Mucosa of stomach (tissue), 1 donor: Measurements from ENCODE around the gene MFN2.

ENCODE experiments used
- H3K27me3 ChIP-seq: one replicate; pipeline ENCODE4 v1.7.0; 2013; ENCODE audit warnings: mild to moderate bottlenecking, low read length; ENCODE audit not compliant: control insufficient read depth, insufficient read depth
- H3K36me3 ChIP-seq: one replicate; pipeline ENCODE4 v1.7.0; 2013; ENCODE audit warnings: low read length; ENCODE audit not compliant: control insufficient read depth, insufficient read depth
- H3K4me1 ChIP-seq: one replicate; pipeline ENCODE4 v1.7.0; 2013; ENCODE audit warnings: mild to moderate bottlenecking, low read length; ENCODE audit not compliant: control insufficient read depth, insufficient read depth
- H3K4me3 ChIP-seq: one replicate; pipeline ENCODE4 v1.7.0; 2013; ENCODE audit warnings: low read length
- H3K9ac ChIP-seq: one replicate; pipeline ENCODE4 v1.7.0; 2013; ENCODE audit warnings: mild to moderate bottlenecking, low read length, moderate library complexity
- H3K9me3 ChIP-seq: one replicate; pipeline ENCODE4 v1.7.0; 2013; ENCODE audit warnings: mild to moderate bottlenecking, low read length, moderate library complexity; ENCODE audit not compliant: control insufficient read depth
- donor health status: Pancreatic carcinoma.

MFN2 gene

DNA sequence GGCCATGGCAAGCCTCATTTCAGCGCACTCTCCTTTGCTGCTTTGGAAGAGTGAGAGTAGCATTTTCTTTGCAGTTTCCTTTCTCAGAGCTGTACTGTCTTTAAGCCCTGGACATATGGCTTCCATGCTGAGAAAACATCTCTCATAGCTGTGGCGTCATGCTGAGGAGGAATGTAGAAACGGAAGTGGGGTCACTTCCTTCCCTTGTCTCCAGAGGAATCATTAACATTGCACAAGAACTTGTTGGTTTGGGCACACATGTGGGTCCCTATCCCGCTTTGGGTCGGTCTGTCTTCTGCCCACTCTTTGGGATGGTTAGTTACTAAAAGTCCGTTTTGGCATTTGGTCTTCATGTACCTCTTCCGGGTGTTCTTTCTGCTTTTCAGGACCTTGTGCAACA, 5.6 kb downstream of the MFN2 start:
- H3K4me1 ChIP-seq, result peaks cover 38% of the 10 kb centered on the region
- H3K36me3 ChIP-seq, result peaks cover 11% of the 10 kb centered on the region
- H3K27me3 ChIP-seq, result no peaks in the 10 kb centered on the region
- H3K4me3 ChIP-seq, result no peak overlapping the region
- H3K9ac ChIP-seq, result no peak overlapping the region
- H3K9me3 ChIP-seq, result no peaks in the 10 kb centered on the region

DNA sequence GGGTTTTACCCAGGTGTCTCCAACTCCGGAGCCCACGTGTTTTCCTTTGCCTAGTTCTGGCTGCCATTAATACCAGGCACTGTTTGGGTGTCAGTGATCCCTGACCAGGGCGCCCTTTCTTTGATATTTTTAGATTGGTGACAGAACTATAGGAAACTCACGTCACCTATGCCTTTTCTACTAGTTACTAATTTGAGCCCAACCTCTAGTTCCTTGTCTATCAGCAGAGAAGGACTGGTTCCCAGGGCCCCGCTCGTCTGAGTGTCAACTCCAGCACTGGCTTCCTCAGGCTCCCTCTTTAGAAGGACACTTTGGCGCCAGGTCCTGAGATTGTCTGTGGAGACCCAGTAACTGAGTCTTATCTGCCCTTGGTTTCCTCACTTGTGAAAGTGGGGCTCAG, 9.4 kb downstream of the MFN2 start:
- H3K27me3 ChIP-seq, result no peaks in the 10 kb centered on the region
- H3K36me3 ChIP-seq, result peaks cover 11% of the 10 kb centered on the region
- H3K4me1 ChIP-seq, result peaks cover 10% of the 10 kb centered on the region
- no peak overlapping the region for H3K9ac ChIP-seq
- H3K9me3 ChIP-seq, result no peaks in the 10 kb centered on the region
- no peak overlapping the region for H3K4me3 ChIP-seq

DNA sequence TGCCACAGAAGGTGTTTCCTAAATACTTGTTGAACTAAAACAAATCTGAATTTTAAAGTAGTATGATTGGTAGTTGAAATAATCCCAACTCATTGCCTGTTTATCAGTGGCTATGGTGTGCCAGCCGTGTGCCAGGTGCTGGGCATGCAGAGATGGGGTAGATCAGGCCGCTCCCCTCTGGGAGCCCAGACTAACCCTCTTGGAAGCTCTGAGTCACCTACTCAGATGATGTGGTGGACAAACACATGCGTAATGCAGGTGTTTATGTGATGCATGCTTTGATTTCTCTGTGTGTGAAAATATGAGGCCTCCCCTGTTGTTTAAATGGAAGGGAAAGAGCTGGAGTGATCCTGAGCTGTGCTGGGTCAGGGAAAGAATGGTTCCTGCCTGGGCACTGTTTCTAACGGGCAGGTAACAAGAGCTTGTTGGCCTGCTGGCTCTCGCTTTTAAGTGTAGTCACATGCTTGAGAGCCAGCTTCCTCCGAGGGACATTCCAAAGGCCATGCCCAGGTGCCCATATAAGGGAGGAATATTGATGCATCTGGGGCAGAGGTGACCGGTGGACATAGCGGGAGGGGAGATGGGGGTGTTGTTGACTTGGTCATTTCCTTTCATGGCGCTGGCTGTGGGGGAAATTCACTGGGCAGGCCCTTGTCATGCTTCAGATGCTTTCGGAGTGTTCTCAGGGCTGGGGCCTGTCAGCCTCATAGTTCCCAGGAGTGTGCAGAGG, 10.2 kb downstream of the MFN2 start:
- no peaks in the 10 kb centered on the region for H3K27me3 ChIP-seq
- peaks cover 11% of the 10 kb centered on the region for H3K36me3 ChIP-seq
- H3K4me1 ChIP-seq, result peaks cover 5% of the 10 kb centered on the region
- H3K9me3 ChIP-seq, result no peaks in the 10 kb centered on the region
- no peak overlapping the region for H3K9ac ChIP-seq
- no peak overlapping the region for H3K4me3 ChIP-seq

DNA sequence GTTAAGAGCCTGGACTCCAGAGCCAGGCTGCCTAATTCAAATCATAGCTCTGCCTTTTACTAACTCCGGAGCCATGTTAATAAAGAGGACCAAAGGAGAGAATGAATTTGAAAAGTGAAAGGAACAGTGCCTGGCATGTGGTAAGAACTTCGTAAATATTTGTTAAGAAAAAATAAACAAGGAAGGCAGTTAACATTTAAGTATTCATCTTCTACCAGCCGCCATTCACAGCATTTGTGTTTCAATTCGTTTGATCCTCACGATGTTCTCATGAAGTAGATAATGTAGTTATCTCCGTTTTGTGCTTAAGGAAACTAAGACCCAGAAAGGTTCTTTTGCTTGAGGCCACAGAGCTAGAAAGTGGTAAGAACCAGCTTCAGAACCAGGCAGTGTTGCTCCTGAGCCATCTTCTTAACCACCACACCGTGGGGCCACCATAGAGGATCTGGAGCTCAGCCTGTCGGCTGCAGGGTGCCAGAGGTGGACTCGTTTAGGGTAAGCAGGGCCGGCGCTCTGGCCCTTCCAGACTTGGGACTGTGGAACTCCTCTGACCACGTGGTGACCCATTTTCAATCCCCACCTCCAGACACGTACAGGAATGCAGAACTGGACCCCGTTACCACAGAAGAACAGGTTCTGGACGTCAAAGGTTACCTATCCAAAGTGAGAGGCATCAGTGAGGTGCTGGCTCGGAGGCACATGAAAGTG, 11.9 kb downstream of the MFN2 start:
- H3K9me3 ChIP-seq, result no peaks in the 10 kb centered on the region
- no peak overlapping the region for H3K9ac ChIP-seq
- H3K4me3 ChIP-seq, result no peak overlapping the region
- H3K36me3 ChIP-seq, result peaks cover 20% of the 10 kb centered on the region
- H3K4me1 ChIP-seq, result peaks cover 5% of the 10 kb centered on the region
- H3K27me3 ChIP-seq, result no peaks in the 10 kb centered on the region

DNA sequence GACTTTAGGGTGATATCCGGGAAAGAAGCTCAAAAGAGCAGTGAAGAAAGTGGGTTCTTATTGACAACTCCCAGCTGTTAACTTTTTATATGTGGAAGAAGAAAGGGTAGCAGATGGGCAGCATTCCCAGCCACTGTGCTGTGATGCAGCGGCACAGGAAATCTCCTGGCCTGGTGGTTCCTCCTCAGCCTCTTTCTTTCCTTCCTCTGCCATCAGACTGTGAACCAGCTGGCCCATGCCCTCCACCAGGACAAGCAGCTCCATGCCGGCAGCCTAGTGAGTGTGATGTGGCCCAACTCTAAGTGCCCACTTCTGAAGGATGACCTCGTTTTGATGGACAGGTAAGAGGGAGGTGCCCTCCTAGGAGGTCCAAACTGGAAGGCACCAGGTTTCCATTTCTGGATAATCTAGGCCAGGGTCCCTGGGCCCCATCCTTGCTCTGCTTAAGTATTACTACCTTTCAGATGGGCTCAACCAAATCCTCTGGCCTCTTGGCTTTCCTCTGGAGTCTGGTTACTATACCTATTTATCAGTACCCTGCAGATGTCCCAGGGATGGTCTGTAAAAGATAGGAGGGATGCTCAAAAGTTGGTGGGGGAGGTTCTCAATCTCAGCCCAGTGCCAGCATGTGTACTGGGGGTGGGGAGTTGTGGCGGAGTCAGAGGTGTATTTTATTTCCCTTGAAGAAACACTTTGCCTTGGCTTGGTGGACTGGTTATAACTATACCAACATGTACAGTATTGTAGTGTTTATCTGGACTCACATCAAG, 17.0 kb downstream of the MFN2 start:
- no peaks in the 10 kb centered on the region for H3K27me3 ChIP-seq
- no peak overlapping the region for H3K4me3 ChIP-seq
- H3K4me1 ChIP-seq, result peaks cover 2% of the 10 kb centered on the region
- no peaks in the 10 kb centered on the region for H3K9me3 ChIP-seq
- no peak overlapping the region for H3K9ac ChIP-seq
- peaks cover 22% of the 10 kb centered on the region for H3K36me3 ChIP-seq

DNA sequence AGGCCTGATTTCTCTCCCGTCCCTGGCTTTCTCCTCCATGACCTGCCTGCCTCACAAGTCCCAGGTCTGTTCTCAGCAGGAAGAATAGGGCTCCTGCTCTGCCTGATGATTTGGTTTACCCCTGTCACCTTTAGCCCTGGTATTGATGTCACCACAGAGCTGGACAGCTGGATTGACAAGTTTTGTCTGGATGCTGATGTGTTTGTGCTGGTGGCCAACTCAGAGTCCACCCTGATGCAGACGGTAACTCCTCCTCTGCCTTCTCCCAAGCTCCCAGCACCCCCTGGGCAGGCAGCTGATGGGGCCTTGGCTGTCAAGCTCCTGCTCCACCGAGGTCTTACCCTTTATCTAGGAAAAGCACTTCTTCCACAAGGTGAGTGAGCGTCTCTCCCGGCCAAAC, 18.4 kb downstream of the MFN2 start:
- H3K36me3 ChIP-seq, result peaks cover 23% of the 10 kb centered on the region

DNA sequence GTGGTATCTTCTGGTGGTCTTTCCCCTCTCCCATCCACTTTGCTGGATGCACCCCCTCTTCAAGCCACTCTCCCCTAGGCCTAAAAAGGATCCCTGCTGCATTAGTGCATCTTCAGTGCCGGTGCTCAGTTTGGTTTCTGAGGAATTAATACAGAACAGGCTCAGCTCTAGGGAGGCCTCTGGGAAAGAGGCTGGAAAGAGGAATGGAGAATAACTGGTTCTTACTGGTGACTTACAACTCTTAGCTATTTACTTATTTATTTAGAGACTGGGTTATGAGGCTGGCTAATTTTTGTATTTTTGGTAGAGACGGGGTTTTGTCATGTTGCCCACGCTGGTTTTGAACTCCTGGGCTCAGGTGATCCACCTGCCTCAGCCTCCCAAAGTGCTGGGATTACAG, 19.0 kb downstream of the MFN2 start:
- peaks cover 23% of the 10 kb centered on the region for H3K36me3 ChIP-seq

More for the DNA sequence above, 18.4 kb downstream of the MFN2 start:
- no peak overlapping the region for H3K4me3 ChIP-seq
- no peak overlapping the region for H3K9ac ChIP-seq
- no peaks in the 10 kb centered on the region for H3K9me3 ChIP-seq
- H3K4me1 ChIP-seq, result no peaks in the 10 kb centered on the region
- no peaks in the 10 kb centered on the region for H3K27me3 ChIP-seq

DNA sequence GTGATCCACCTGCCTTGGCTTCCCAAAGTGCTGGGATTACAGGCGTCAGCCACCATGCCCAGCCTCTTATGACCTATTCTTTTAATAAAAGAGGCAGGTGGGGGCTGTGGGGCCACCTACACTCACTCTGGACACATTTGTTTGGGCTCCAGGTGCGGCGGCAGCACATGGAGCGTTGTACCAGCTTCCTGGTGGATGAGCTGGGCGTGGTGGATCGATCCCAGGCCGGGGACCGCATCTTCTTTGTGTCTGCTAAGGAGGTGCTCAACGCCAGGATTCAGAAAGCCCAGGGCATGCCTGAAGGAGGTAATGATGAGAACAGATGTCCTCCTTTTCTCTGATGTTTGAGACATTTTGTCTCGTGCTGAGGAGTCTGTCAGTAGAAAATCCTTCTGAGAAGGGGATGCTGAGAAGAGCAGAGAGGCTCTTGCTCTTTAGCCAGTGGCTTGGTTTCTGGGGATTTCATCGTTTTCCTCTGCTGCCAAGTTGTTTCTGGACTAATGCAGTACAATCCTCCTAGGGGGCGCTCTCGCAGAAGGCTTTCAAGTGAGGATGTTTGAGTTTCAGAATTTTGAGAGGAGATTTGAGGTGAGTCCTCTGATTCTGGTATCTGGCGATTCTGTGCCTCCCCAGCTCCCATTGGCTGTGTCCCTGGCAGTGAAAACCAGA, 21.1 kb downstream of the MFN2 start:
- no peak overlapping the region for H3K4me3 ChIP-seq
- H3K27me3 ChIP-seq, result no peaks in the 10 kb centered on the region
- H3K36me3 ChIP-seq, result peaks cover 31% of the 10 kb centered on the region
- H3K9ac ChIP-seq, result no peak overlapping the region
- no peaks in the 10 kb centered on the region for H3K9me3 ChIP-seq
- H3K4me1 ChIP-seq, result no peaks in the 10 kb centered on the region

More for the DNA sequence above, 19.0 kb downstream of the MFN2 start:
- Histone ChIP-seq H3K4me1 (no peaks in the 10 kb centered on the region), H3K9ac (no peak overlapping the region), H3K9me3 (no peaks in the 10 kb centered on the region), H3K27me3 (no peaks in the 10 kb centered on the region), H3K4me3 (no peak overlapping the region)

DNA sequence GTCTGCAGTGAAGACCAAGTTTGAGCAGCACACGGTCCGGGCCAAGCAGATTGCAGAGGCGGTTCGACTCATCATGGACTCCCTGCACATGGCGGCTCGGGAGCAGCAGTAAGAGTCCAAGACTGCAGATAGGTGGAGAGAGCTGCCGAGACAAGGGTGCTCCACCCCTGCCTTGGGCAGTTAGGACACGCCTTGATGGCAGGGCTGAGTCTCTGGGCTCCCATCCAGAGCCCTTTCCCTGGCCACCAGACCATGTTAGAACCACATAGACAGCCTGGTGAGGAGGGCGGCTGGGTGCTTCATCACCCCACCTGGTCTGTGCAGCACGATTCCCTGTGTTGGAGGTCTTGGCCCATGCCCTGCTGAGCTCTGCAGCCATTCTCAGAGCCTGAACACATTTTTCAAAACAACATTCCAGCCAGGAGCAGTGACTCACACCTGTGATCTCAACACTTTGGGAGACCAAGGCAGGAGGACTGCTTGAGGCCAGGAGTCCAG, 21.8 kb downstream of the MFN2 start:
- H3K4me1 ChIP-seq, result no peaks in the 10 kb centered on the region
- no peaks in the 10 kb centered on the region for H3K9me3 ChIP-seq
- peaks cover 32% of the 10 kb centered on the region for H3K36me3 ChIP-seq
- no peak overlapping the region for H3K4me3 ChIP-seq
- no peak overlapping the region for H3K9ac ChIP-seq
- H3K27me3 ChIP-seq, result no peaks in the 10 kb centered on the region

DNA sequence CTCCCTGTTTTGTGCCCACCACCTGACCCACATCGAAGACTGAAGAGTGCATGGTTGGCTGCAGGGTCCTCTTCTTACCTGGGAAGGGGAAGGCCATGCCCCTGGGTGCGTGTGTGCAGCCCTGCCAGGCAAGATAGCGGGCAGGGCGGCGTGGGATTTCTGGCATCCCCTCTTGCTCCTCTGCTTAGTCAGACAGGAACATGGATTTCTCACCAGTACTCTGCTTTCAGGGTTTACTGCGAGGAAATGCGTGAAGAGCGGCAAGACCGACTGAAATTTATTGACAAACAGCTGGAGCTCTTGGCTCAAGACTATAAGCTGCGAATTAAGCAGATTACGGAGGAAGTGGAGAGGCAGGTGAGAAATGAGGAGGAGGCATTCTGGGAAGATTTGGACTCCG, 23.5 kb downstream of the MFN2 start:
- H3K27me3 ChIP-seq, result no peaks in the 10 kb centered on the region

DNA sequence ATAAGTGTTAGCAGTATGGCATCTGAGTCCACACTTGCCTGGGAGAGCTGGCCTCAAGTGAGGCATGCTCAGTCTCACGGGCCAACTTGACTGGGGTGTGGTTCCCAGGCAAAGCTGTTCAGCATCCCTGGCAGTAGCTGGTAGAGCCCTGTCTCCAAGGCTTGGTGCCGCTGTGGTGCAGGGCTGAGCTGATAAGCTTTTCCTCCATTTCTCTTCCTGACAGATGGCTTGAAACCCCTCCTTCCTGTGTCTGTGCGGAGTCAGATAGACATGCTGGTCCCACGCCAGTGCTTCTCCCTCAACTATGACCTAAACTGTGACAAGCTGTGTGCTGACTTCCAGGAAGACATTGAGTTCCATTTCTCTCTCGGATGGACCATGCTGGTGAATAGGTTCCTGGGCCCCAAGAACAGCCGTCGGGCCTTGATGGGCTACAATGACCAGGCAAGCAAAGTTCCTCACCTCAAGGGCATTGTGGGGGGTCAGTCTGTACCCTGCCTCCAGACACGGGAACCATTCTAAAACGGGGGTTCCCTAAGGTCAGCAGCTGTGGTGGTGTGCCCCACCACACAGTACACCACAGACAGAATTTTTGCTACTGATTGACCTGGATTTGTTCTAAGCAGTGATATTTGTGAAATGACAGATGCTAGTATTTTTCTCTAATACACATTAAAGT, 25.4 kb downstream of the MFN2 start:
- no peaks in the 10 kb centered on the region for H3K9me3 ChIP-seq
- no peaks in the 10 kb centered on the region for H3K27me3 ChIP-seq
- H3K9ac ChIP-seq, result no peak overlapping the region
- H3K36me3 ChIP-seq, result peaks cover 32% of the 10 kb centered on the region
- H3K4me1 ChIP-seq, result no peaks in the 10 kb centered on the region
- no peak overlapping the region for H3K4me3 ChIP-seq

More for the DNA sequence above, 23.5 kb downstream of the MFN2 start:
- Histone ChIP-seq H3K9ac (no peak overlapping the region), H3K9me3 (no peaks in the 10 kb centered on the region), H3K4me1 (no peaks in the 10 kb centered on the region), H3K36me3 (peaks cover 32% of the 10 kb centered on the region), H3K4me3 (no peak overlapping the region)
